HepG2 (cell line): ENCODE data around the gene STRN4. TPM values are rescaled to one million over a fixed set of nuclear protein-coding genes. Genes with fewer than 3 reads are reported as not detected.

Experiments
- ARID5B ChIP-seq: IDR thresholded peaks from 2 replicates; pipeline ENCODE4 v1.4.0; 2020; ENCODE audit warnings: mild to moderate bottlenecking, missing genetic modification reagents
- ELF3 ChIP-seq: IDR thresholded peaks from 2 replicates; pipeline ENCODE4 v1.6.1; 2016; ENCODE audit warnings: missing genetic modification reagents, missing compliant biosample characterization
- HOXD1 ChIP-seq: sonication (generic); formaldehyde crosslinking; IDR thresholded peaks from 2 replicates; pipeline ENCODE4 v1.5.0; 2020; ENCODE audit warnings: missing genetic modification reagents
- MED1 ChIP-seq: sonication (generic); formaldehyde crosslinking; IDR thresholded peaks from 2 replicates; pipeline ENCODE4 v1.4.0; 2020; ENCODE audit warnings: missing genetic modification reagents
- RARA ChIP-seq: IDR thresholded peaks from 2 replicates; pipeline ENCODE4 v1.6.1; 2016; ENCODE audit warnings: missing genetic modification reagents, missing compliant biosample characterization
- RXRB ChIP-seq: IDR thresholded peaks from 2 replicates; pipeline ENCODE4 v1.6.1; 2016; ENCODE audit warnings: borderline replicate concordance, missing genetic modification reagents, missing compliant biosample characterization
- SALL1 ChIP-seq: sonication (generic); formaldehyde crosslinking; IDR thresholded peaks from 2 replicates; pipeline ENCODE4 v1.8.0; 2022; ENCODE audit warnings: mild to moderate bottlenecking, missing genetic modification reagents
- TBL1XR1 ChIP-seq: fragments of 150-350 bp; IDR thresholded peaks from 2 replicates; pipeline ENCODE4 v1.6.1; 2014; ENCODE audit warnings: borderline replicate concordance, low read length; ENCODE audit not compliant: partially characterized antibody
- ZFY ChIP-seq: sonication (generic); formaldehyde crosslinking; IDR thresholded peaks from 2 replicates; pipeline ENCODE4 v1.4.0; 2020; ENCODE audit warnings: missing genetic modification reagents
- ZHX1 ChIP-seq: sonication (generic); formaldehyde crosslinking; IDR thresholded peaks from 2 replicates; pipeline ENCODE4 v1.8.1; 2022; ENCODE audit warnings: low read depth, mild to moderate bottlenecking, missing genetic modification reagents
- ZNF292 ChIP-seq: sonication (generic); formaldehyde crosslinking; IDR thresholded peaks from 2 replicates; pipeline ENCODE4 v1.8.1; 2022; ENCODE audit warnings: mild to moderate bottlenecking, low read depth, missing genetic modification reagents, borderline replicate concordance
- ZNF30 ChIP-seq: sonication (generic); formaldehyde crosslinking; IDR thresholded peaks from 2 replicates; pipeline ENCODE4 v1.5.0; 2020; ENCODE audit warnings: mild to moderate bottlenecking, missing genetic modification reagents
- ZNF543 ChIP-seq: sonication (generic); formaldehyde crosslinking; IDR thresholded peaks from 2 replicates; pipeline ENCODE4 v1.4.0; 2020; ENCODE audit warnings: mild to moderate bottlenecking, missing genetic modification reagents
- ZNF558 ChIP-seq: sonication (generic); formaldehyde crosslinking; IDR thresholded peaks from 2 replicates; pipeline ENCODE4 v1.9.0; 2022; ENCODE audit warnings: mild to moderate bottlenecking, missing genetic modification reagents, borderline replicate concordance
- ZNF644 ChIP-seq: IDR thresholded peaks from 2 replicates; pipeline ENCODE4 v1.6.1; 2016; ENCODE audit warnings: low read depth
- ZNF772 ChIP-seq: sonication (generic); formaldehyde crosslinking; IDR thresholded peaks from 2 replicates; pipeline ENCODE4 v1.5.0; 2020; ENCODE audit warnings: mild to moderate bottlenecking, missing genetic modification reagents
- ZSCAN21 ChIP-seq: sonication (generic); formaldehyde crosslinking; IDR thresholded peaks from 2 replicates; pipeline ENCODE4 v1.8.0; 2022; ENCODE audit warnings: mild to moderate bottlenecking, missing genetic modification reagents, moderate library complexity, borderline replicate concordance
- polyA plus RNA-seq, 8 experiments: library from polyadenylated mRNA; depleted of rRNA in 3 of 8; stranded (reverse) in 7 of 8; unstranded in 1 of 8; fragments of >200 nt; fragmentation: Illumina TruSeq in 4 of 8; extraction: Trizol in 4 of 8; gene quantifications; 2 replicates each; pipeline versions ENCODE4 v1.2.1 to v1.2.3, GENCODE V29; 2011 to 2016; ENCODE audit warnings: low read depth in 4 of 8, missing spikeins in 1 of 8, mixed read lengths in 1 of 8; ENCODE audit not compliant: insufficient read depth in 1 of 8
- total RNA-seq, 5 experiments: library from RNA; depleted of rRNA; stranded (reverse); fragments of >200 nt; fragmentation: Illumina TruSeq; extraction: Trizol; gene quantifications; 2 replicates each; pipeline ENCODE4 v1.2.3, GENCODE V29; 2016; ENCODE audit warnings: low read depth in 1 of 5
- TF ChIP-seq, protein P1 (sequence below): IDR thresholded peaks from 2 replicates; pipeline ENCODE4 v1.6.1; 2018; ENCODE audit warnings: missing genetic modification reagents, mild to moderate bottlenecking, missing compliant biosample characterization
- TF ChIP-seq, protein P2 (sequence below): sonication (generic); formaldehyde crosslinking; IDR thresholded peaks from 2 replicates; pipeline ENCODE4 v1.8.0; 2022; ENCODE audit warnings: mild to moderate bottlenecking, missing genetic modification reagents; ENCODE audit not compliant: insufficient replicate concordance

STRN4 gene
- total and polyA plus RNA-seq, 2 of the 13 experiments (the other 11 are each of a cell fraction or from before 2014, with no cell fraction given): 43.1 to 57.3 TPM

- TF ChIP-seq ZNF558: peak; percentile 56; the same call in 1 of the 2 replicates
- TF ChIP-seq ZHX1 (CRISPR knock-in tag): no peak
- no peak for TF ChIP-seq ZNF292 (CRISPR knock-in tag)
- TF ChIP-seq ZNF772 (CRISPR knock-in tag): 0 out of 2 replicates have a peak, but pooled peaks have one; percentile 37
- no peak for TF ChIP-seq HOXD1 (CRISPR knock-in tag)
- peak; percentile 73; the same call in 1 of the 2 replicates for TF ChIP-seq ZNF30
- TF ChIP-seq ARID5B (CRISPR knock-in tag): peak; percentile 65
- TF ChIP-seq, protein P1, sequence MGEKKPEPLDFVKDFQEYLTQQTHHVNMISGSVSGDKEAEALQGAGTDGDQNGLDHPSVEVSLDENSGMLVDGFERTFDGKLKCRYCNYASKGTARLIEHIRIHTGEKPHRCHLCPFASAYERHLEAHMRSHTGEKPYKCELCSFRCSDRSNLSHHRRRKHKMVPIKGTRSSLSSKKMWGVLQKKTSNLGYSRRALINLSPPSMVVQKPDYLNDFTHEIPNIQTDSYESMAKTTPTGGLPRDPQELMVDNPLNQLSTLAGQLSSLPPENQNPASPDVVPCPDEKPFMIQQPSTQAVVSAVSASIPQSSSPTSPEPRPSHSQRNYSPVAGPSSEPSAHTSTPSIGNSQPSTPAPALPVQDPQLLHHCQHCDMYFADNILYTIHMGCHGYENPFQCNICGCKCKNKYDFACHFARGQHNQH (CRISPR knock-in tag): peak; percentile 39; the same call in 1 of the 2 replicates
- no peak for TF ChIP-seq ZFY
- TF ChIP-seq MED1 (CRISPR knock-in tag): peak; percentile 46; the same call in 1 of the 2 replicates
- TF ChIP-seq ELF3 (CRISPR knock-in tag): peak; percentile 93
- TF ChIP-seq ZNF543 (CRISPR knock-in tag): peak; percentile 62; the same call in 1 of the 2 replicates
- TF ChIP-seq ZNF644: peak; percentile 77
- no peak for TF ChIP-seq ZSCAN21
- TF ChIP-seq RXRB (CRISPR knock-in tag): peak; percentile 87
- TF ChIP-seq, protein P2, sequence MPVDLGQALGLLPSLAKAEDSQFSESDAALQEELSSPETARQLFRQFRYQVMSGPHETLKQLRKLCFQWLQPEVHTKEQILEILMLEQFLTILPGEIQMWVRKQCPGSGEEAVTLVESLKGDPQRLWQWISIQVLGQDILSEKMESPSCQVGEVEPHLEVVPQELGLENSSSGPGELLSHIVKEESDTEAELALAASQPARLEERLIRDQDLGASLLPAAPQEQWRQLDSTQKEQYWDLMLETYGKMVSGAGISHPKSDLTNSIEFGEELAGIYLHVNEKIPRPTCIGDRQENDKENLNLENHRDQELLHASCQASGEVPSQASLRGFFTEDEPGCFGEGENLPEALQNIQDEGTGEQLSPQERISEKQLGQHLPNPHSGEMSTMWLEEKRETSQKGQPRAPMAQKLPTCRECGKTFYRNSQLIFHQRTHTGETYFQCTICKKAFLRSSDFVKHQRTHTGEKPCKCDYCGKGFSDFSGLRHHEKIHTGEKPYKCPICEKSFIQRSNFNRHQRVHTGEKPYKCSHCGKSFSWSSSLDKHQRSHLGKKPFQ: peak; percentile 35
- TF ChIP-seq RARA: peak; percentile 64
- TF ChIP-seq SALL1 (CRISPR knock-in tag): no peak; the same call in 1 of the 2 replicates
- no peak for TF ChIP-seq TBL1XR1
Measured at GRCh38 chr19:46761418-46761831, 15.2 kb upstream of the STRN4 start (continued).
